Measurements from ENCODE around the gene REV1. TPM values are rescaled to one million over a fixed set of nuclear protein-coding genes. Genes with fewer than 3 reads are reported as not detected.

The REV1 gene
- total RNA-seq, 4 donors from 2014 or later, result 54.7 to 84.4 (median 68.8) TPM

DNA sequence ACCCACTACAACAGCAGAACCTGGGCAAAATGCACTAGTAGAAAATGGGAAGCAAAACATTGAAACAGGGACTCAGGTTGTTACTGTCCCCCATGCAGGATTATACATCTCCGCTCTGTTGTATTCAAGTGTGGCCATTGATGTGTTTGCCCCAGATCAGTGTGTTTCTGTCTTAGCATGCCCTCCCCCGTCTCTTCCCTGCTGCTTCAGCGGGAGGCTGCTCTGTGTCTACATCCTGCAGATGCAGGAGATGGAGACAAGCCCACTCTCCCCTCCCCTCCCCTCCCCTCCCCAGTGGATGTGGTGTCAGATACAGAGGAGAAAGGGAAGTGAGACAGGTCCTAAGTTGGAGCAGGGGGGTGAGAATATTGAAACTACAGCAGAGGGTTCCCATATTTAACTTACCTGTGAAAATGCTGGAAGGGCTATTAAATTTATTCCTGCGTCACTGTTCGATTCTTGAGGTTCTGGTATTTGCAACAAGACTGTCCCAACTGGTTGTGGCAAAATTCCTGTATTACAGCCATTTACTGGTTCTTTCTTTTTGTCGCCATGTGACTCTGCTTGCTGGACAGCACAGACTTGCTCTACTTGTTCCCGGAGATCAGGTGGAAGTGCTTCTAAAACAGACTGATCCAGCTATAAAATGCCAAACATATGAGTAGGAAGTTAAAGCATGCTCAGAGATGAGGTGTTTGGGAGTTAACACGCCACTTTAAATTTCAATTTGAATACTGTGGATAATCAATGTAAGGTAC lies 85.6 kb downstream of the REV1 start:
- Histone ChIP-seq H3K4me3 (replicated peaks in 1 of 3) (no peak overlapping the region), H3K27ac (no peak overlapping the region), H3K4me1 (no peaks in the 10 kb centered on the region), H3K9me3 (no peaks in the 10 kb centered on the region), H3K27me3 (no peaks in the 10 kb centered on the region), H3K36me3 (peaks cover 25 to 61% of the 10 kb centered on the region in 2 donors)
- DNase-seq, result no peak
- WGBS, 2 donors, result 86 to 91% methylated on average over 8 of the region's 8 CpGs
- TF ChIP-seq POLR2A (IDR thresholded peaks at IDR 0.05), result no peak
- TF ChIP-seq, protein P1, sequence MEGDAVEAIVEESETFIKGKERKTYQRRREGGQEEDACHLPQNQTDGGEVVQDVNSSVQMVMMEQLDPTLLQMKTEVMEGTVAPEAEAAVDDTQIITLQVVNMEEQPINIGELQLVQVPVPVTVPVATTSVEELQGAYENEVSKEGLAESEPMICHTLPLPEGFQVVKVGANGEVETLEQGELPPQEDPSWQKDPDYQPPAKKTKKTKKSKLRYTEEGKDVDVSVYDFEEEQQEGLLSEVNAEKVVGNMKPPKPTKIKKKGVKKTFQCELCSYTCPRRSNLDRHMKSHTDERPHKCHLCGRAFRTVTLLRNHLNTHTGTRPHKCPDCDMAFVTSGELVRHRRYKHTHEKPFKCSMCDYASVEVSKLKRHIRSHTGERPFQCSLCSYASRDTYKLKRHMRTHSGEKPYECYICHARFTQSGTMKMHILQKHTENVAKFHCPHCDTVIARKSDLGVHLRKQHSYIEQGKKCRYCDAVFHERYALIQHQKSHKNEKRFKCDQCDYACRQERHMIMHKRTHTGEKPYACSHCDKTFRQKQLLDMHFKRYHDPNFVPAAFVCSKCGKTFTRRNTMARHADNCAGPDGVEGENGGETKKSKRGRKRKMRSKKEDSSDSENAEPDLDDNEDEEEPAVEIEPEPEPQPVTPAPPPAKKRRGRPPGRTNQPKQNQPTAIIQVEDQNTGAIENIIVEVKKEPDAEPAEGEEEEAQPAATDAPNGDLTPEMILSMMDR (IDR thresholded peaks at IDR 0.05), result no peak
- intact Hi-C loops (cut with DNase I), result no loop called here

DNA sequence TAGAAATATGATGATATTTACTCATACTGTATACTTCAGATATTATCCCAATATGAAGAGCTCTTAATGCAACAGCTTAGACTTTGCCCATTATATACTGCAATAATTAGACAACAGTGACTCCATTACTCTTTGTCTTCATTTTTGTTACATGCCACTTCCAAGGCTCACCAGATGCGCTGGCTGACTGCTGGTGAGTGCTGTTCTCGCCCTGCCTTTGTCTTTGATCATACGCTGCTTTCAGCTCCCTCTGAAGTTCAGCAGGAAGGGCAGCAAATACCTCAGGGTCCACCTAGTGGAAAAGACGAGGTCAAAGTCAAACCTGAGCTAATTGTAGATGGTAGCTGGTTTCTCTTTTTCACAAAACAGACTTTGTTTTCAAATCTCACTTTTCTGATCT lies 86.3 kb downstream of the REV1 start:
- Histone ChIP-seq H3K4me1 (no peaks in the 10 kb centered on the region), H3K27ac (no peak overlapping the region), H3K27me3 (no peaks in the 10 kb centered on the region), H3K4me3 (replicated peaks in 1 of 3) (no peak overlapping the region), H3K36me3 (peaks cover 32 to 67% of the 10 kb centered on the region in 2 donors), H3K9me3 (no peaks in the 10 kb centered on the region)
- WGBS, 2 donors, result 78 to 87% methylated on average over 4 of the region's 4 CpGs
- no peak for DNase-seq
- intact Hi-C loops (cut with DNase I), result no loop called here
- TF ChIP-seq, protein P1 (IDR thresholded peaks at IDR 0.05), result no peak
- no peak for TF ChIP-seq POLR2A (IDR thresholded peaks at IDR 0.05)

DNA sequence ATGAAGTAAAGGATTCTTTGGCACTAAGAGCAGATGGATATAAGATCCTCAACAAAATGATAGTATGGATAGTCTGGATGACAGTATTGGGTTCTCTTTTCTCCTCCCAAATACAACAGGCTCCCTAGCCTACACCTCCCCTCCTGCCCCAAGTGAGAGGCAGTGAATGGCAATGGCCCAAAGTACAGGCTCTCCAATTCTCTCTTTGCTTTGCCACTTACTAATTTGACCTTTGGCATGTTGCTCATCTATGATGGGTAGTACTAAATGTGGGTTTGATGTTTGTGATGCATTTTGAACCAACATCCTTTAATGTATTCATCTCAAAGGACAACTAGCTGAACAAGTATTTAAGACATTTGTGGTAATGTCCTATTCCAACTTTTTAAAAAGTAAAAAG lies 86.7 kb downstream of the REV1 start:
- Histone ChIP-seq H3K27me3 (no peaks in the 10 kb centered on the region), H3K4me1 (no peaks in the 10 kb centered on the region), H3K36me3 (peaks cover 36 to 72% of the 10 kb centered on the region in 2 donors), H3K4me3 (replicated peaks in 1 of 3) (no peak overlapping the region), H3K27ac (no peak overlapping the region), H3K9me3 (no peaks in the 10 kb centered on the region)
- no peak for TF ChIP-seq POLR2A (IDR thresholded peaks at IDR 0.05)
- TF ChIP-seq, protein P1 (IDR thresholded peaks at IDR 0.05), result no peak
- DNase-seq, result no peak
- intact Hi-C loops (cut with DNase I), result no loop called here

DNA sequence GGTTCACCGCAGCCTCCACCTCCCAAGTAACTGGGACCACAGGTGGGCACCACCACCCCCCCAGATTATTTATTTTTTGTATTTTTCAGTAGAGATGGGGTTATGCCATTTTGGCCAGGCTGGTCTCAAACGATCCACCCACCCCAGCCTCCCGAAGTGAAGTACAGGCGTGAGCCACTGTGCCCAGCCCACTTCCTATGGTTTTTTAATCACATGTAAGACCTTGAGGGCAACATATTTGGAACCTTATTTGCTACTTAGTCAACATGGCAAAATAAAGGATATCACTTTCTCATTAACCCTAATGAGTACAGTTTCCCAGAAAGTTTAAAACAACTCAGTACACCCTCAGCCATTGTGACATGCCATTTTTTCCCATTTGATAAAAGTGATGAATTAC lies 88.0 kb downstream of the REV1 start:
- Histone ChIP-seq H3K4me1 (no peaks in the 10 kb centered on the region), H3K27ac (no peak overlapping the region), H3K27me3 (no peaks in the 10 kb centered on the region), H3K36me3 (peaks cover 39 to 77% of the 10 kb centered on the region in 2 donors), H3K9me3 (no peaks in the 10 kb centered on the region), H3K4me3 (replicated peaks in 1 of 3) (no peak overlapping the region)
- intact Hi-C loops (cut with DNase I), result no loop called here
- DNase-seq, result no peak
- TF ChIP-seq, protein P1 (IDR thresholded peaks at IDR 0.05), result no peak
- TF ChIP-seq POLR2A (IDR thresholded peaks at IDR 0.05), result no peak
- WGBS, 2 donors, result 86 to 88% methylated on average over 4 of the region's 4 CpGs

DNA sequence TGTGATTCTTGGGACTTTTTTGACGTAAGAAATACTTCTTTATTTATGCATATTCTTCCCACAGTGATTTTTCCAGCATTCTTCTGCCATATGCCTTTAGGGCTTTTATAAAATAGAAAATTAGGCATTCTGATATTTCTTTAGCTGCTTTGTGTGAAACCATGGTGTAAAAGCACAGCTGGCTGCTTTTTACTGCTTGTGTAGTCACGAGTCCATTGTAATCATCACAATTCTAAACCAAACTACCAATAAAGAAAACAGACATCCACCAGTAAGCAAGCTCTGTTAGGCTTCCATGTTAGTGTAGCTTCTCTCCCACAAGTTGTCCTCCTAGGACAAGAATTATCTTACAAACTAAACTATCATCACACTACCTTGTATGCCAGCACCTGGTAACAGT lies 90.0 kb downstream of the REV1 start:
- H3K27me3 ChIP-seq, result no peaks in the 10 kb centered on the region
- no peak overlapping the region for H3K4me3 ChIP-seq (replicated peaks in 1 of 3)
- TF ChIP-seq, protein P1 (IDR thresholded peaks at IDR 0.05), result no peak
- TF ChIP-seq POLR2A (IDR thresholded peaks at IDR 0.05), result no peak
- H3K4me1 ChIP-seq, result no peaks in the 10 kb centered on the region
- no peaks in the 10 kb centered on the region for H3K9me3 ChIP-seq
- H3K36me3 ChIP-seq, result peaks cover 39 to 82% of the 10 kb centered on the region in 2 donors
- no peak for DNase-seq
- 85 to 97% methylated on average over 2 of the region's 2 CpGs for WGBS, 2 donors
- intact Hi-C loops (cut with DNase I), result no loop called here
- H3K27ac ChIP-seq, result no peak overlapping the region

Measured in thyroid gland (tissue), 4 donors.